IPS-NIHi11 (cell line): ENCODE data around the gene IRAK1BP1.
"Not testable (repeated sequence)": the region's sequence is repeated elsewhere in the genome, so short reads cannot be mapped to it uniquely, and the experiment has no call there.

Source experiments
- DNase-seq: peaks from one replicate; pipeline ENCODE4 v3.0.0; 2012; ENCODE audit warnings: mixed read lengths, low spot score

The IRAK1BP1 gene

GRCh38 chr6:78896227-78896626 is 28.9 kb downstream of the IRAK1BP1 start:
- no peak for DNase-seq

GRCh38 chr6:78908621-78909020 is 41.3 kb downstream of the IRAK1BP1 start:
- DNase-seq, result no peak

- no peak for DNase-seq
Observed at GRCh38 chr6:78909391-78909790, 42.0 kb downstream of the IRAK1BP1 start.

GRCh38 chr6:78910010-78910409 is 42.7 kb downstream of the IRAK1BP1 start:
- peak; percentile 9 for DNase-seq

- peak; percentile 81 for DNase-seq
Observed at GRCh38 chr6:78910591-78911171, 43.3 kb downstream of the IRAK1BP1 start.

GRCh38 chr6:78911218-78911940 is 44.0 kb downstream of the IRAK1BP1 start:
- no peak for DNase-seq

- DNase-seq, result no peak
Observed at GRCh38 chr6:78916411-78916810, 49.1 kb downstream of the IRAK1BP1 start.

- no peak for DNase-seq
Observed at GRCh38 chr6:78917788-78918187, 50.4 kb downstream of the IRAK1BP1 start.

GRCh38 chr6:78921168-78921567 is 53.8 kb downstream of the IRAK1BP1 start:
- DNase-seq, result not testable (repeated sequence)

GRCh38 chr6:78925317-78925716 is 58.0 kb downstream of the IRAK1BP1 start:
- DNase-seq, result no peak

GRCh38 chr6:78935553-78935952 is 68.2 kb downstream of the IRAK1BP1 start:
- DNase-seq, result no peak

GRCh38 chr6:78936515-78936914 is 69.2 kb downstream of the IRAK1BP1 start:
- no peak for DNase-seq

GRCh38 chr6:78942446-78942845 is 75.1 kb downstream of the IRAK1BP1 start:
- DNase-seq, result no peak

GRCh38 chr6:78947529-78947928 is 80.2 kb downstream of the IRAK1BP1 start:
- no peak for DNase-seq

- no peak for DNase-seq
Observed at GRCh38 chr6:78947962-78948361, 80.6 kb downstream of the IRAK1BP1 start.

GRCh38 chr6:78948785-78949184 is 81.4 kb downstream of the IRAK1BP1 start:
- no peak for DNase-seq

- no peak for DNase-seq
Observed at GRCh38 chr6:78952362-78952761, 85.0 kb downstream of the IRAK1BP1 start.
